ENCODE data around the gene PPL. TPM values are rescaled to one million over a fixed set of nuclear protein-coding genes. Genes with fewer than 3 reads are reported as not detected.

PPL gene
- total RNA-seq, 1 experiment from 2014 or later, result 28.5 TPM

GRCh38 chr16:4972938-4973587 is 36.1 kb upstream of the PPL start:
- no peaks in the 10 kb centered on the region for H3K36me3 Mint-ChIP-seq
- TF ChIP-seq ETV6 (CRISPR knock-in tag; IDR thresholded peaks at IDR 0.05), result no peak
- TF ChIP-seq FOXP1 (CRISPR knock-in tag; IDR thresholded peaks at IDR 0.05; ENCODE audit: borderline replicate concordance), result no peak
- no peak for TF ChIP-seq TCF7 (CRISPR knock-in tag; IDR thresholded peaks at IDR 0.05; ENCODE audit: low read depth)
- TF ChIP-seq USF2 (CRISPR knock-in tag; IDR thresholded peaks at IDR 0.05), result peak; percentile 46
- no peak for TF ChIP-seq HMGA2 (CRISPR knock-in tag; IDR thresholded peaks at IDR 0.05)
- no peak for TF ChIP-seq ATF6 (CRISPR knock-in tag; IDR thresholded peaks at IDR 0.05)
- TF ChIP-seq JAZF1 (CRISPR knock-in tag; IDR thresholded peaks at IDR 0.05), result no peak
- DNase-seq (ENCODE audit: low spot score) (no peak), ATAC-seq (no peak)
- H3K4me1 Mint-ChIP-seq, result peaks cover 30% of the 10 kb centered on the region
- H3K4me3 Mint-ChIP-seq, result no peak overlapping the region
- H3K9me3 Mint-ChIP-seq, result no peaks in the 10 kb centered on the region
- peak overlapping the region; percentile 60; the same call in 1 of the 2 replicates for H3K27ac Mint-ChIP-seq
- POLR2A ChIA-PET, result no interaction called here
- H3K27me3 Mint-ChIP-seq (ENCODE audit: low read depth), result no peaks in the 10 kb centered on the region; the same call in 1 of the 2 replicates
- CTCF ChIA-PET, result interaction anchor here (0.7 kb wide), 1 partner anchor 111 kb away, joined by 5 read pairs; no protein-coding TSS in a partner anchor

- no peaks in the 10 kb centered on the region for H3K9me3 Mint-ChIP-seq
- ChIA-PET CTCF (interaction anchor here (0.7 to 3.3 kb wide), 7 partner anchors 14 to 168 kb away, joined by 3 to 18 read pairs (median 4); no protein-coding TSS in a partner anchor), POLR2A (interaction anchor here (0.6 to 1.9 kb wide), 2 partner anchors 12 to 129 kb away, joined by 3 to 6 read pairs; partner anchors contain the start of gene SEC14L5)
- H3K36me3 Mint-ChIP-seq, result no peaks in the 10 kb centered on the region
- TF ChIP-seq TP53 (CRISPR knock-in tag; IDR thresholded peaks at IDR 0.05), result no peak
- TF ChIP-seq SOX15 (CRISPR knock-in tag; IDR thresholded peaks at IDR 0.05), result no peak
- TF ChIP-seq JAZF1 (CRISPR knock-in tag; IDR thresholded peaks at IDR 0.05), result no peak
- no peak for TF ChIP-seq GTF2I (CRISPR knock-in tag; conservative IDR thresholded peaks at IDR 0.05)
- no peak for TF ChIP-seq E2F4 (CRISPR knock-in tag; IDR thresholded peaks at IDR 0.05; ENCODE audit: borderline replicate concordance, low read depth)
- TF ChIP-seq USF1 (CRISPR knock-in tag; IDR thresholded peaks at IDR 0.05), result no peak
- TF ChIP-seq NR1H2 (CRISPR knock-in tag; IDR thresholded peaks at IDR 0.05), result no peak
- TF ChIP-seq HMGA2 (CRISPR knock-in tag; IDR thresholded peaks at IDR 0.05), result no peak
- TF ChIP-seq ESRRA (CRISPR knock-in tag; IDR thresholded peaks at IDR 0.05; ENCODE audit: borderline replicate concordance), result no peak
- TF ChIP-seq ZNF512 (CRISPR knock-in tag; IDR thresholded peaks at IDR 0.05; ENCODE audit: borderline replicate concordance), result no peak
- no peak for TF ChIP-seq ZSCAN18 (CRISPR knock-in tag; IDR thresholded peaks at IDR 0.05)
- TF ChIP-seq ZNF281 (CRISPR knock-in tag; IDR thresholded peaks at IDR 0.05), result no peak
- TF ChIP-seq ZBTB43 (CRISPR knock-in tag; IDR thresholded peaks at IDR 0.05), result no peak
- TF ChIP-seq OVOL2 (CRISPR knock-in tag; IDR thresholded peaks at IDR 0.05; ENCODE audit: borderline replicate concordance), result no peak
- peak overlapping the region; percentile 12; the same call in 1 of the 2 replicates for H3K4me3 Mint-ChIP-seq
- H3K27ac Mint-ChIP-seq, result peak overlapping the region; percentile 74
- DNase-seq (ENCODE audit: low spot score) (no peak), ATAC-seq (peak; percentile 50)
- no peaks in the 10 kb centered on the region for H3K27me3 Mint-ChIP-seq (ENCODE audit: low read depth)
- peaks cover 31% of the 10 kb centered on the region for H3K4me1 Mint-ChIP-seq
These were observed 33.1 kb upstream of the PPL start for GRCh38 chr16:4970010-4970409.
